ENCODE data around the gene SGCD.

The SGCD gene

DNA sequence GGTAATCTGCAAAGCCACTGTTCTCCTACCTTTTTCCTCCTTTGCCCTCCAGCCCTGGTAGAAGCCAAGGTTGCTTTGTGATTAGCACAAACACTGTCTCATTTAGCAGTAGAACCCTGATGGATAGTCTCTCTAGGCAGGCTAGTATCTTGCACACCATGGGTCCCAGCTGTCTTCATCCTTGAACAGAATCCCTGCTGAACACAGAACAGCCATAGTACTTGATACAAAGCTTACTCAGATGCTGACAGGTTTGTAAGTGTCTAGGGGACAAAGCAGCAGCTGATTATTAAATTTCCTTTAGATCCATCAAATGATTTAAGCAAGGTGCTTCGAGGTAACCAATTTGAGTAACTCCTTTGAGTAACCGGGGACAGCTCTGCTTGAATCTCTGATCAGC, 359.4 kb downstream of the SGCD start (continued):
- TF ChIP-seq, protein P1, sequence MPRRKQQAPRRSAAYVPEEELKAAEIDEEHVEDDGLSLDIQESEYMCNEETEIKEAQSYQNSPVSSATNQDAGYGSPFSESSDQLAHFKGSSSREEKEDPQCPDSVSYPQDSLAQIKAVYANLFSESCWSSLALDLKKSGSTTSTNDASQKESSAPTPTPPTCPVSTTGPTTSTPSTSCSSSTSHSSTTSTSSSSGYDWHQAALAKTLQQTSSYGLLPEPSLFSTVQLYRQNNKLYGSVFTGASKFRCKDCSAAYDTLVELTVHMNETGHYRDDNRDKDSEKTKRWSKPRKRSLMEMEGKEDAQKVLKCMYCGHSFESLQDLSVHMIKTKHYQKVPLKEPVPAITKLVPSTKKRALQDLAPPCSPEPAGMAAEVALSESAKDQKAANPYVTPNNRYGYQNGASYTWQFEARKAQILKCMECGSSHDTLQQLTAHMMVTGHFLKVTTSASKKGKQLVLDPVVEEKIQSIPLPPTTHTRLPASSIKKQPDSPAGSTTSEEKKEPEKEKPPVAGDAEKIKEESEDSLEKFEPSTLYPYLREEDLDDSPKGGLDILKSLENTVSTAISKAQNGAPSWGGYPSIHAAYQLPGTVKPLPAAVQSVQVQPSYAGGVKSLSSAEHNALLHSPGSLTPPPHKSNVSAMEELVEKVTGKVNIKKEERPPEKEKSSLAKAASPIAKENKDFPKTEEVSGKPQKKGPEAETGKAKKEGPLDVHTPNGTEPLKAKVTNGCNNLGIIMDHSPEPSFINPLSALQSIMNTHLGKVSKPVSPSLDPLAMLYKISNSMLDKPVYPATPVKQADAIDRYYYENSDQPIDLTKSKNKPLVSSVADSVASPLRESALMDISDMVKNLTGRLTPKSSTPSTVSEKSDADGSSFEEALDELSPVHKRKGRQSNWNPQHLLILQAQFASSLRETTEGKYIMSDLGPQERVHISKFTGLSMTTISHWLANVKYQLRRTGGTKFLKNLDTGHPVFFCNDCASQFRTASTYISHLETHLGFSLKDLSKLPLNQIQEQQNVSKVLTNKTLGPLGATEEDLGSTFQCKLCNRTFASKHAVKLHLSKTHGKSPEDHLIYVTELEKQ (tag by site-specific recombination; IDR thresholded peaks at IDR 0.05; ENCODE audit: borderline replicate concordance): no peak
- TF ChIP-seq, protein P2, sequence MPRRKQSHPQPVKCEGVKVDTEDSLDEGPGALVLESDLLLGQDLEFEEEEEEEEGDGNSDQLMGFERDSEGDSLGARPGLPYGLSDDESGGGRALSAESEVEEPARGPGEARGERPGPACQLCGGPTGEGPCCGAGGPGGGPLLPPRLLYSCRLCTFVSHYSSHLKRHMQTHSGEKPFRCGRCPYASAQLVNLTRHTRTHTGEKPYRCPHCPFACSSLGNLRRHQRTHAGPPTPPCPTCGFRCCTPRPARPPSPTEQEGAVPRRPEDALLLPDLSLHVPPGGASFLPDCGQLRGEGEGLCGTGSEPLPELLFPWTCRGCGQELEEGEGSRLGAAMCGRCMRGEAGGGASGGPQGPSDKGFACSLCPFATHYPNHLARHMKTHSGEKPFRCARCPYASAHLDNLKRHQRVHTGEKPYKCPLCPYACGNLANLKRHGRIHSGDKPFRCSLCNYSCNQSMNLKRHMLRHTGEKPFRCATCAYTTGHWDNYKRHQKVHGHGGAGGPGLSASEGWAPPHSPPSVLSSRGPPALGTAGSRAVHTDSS (tag by site-specific recombination; IDR thresholded peaks at IDR 0.05): no peak
- no peak for TF ChIP-seq ZBTB48 (tag by site-specific recombination; IDR thresholded peaks at IDR 0.05)

DNA sequence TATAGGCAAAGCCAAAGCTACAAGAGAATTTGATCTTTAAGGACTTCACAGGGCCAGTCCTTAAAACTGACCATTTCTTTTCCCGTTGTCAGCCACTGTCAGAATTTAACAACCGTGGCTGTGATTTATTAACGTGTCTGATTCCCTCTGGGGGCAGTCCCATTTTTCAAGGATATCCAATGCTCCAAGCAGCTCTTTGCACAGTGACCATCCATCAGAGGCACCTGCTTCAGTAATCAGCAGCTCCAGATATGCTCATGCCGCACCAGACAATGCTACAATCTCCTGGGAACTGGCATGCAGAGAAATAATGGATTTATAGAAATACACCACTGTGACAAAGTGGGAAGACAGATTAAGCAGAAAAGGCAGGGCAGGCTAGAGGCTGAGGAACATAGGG, 359.8 kb downstream of the SGCD start:
- Histone ChIP-seq H3K27ac (ENCODE audit: extremely low read depth, low read depth, low read length) (no peak overlapping the region), H3K36me3 (ENCODE audit: control insufficient read depth in 2 of 2, insufficient read depth in 1 of 2, low read length in 2 of 2) (no peaks in the 10 kb centered on the region), H3K9me3 (ENCODE audit: control insufficient read depth, insufficient read depth, low read depth, low read length) (no peaks in the 10 kb centered on the region), H3K4me1 (ENCODE audit: control insufficient read depth, insufficient read depth, low read length) (no peaks in the 10 kb centered on the region), H3K4me3 (ENCODE audit: low read depth, low read length) (no peak overlapping the region)
- ChIA-PET CTCF (no interaction called here), POLR2A (no interaction called here)
- TF ChIP-seq ZNF76 (tag by site-specific recombination; IDR thresholded peaks at IDR 0.05; ENCODE audit: borderline replicate concordance, low read depth) (no peak), ZNF624 (tag by site-specific recombination; IDR thresholded peaks at IDR 0.05) (no peak), ZNF140 (tag by site-specific recombination; IDR thresholded peaks at IDR 0.05) (no peak), HOXC10 (CRISPR knock-in tag; IDR thresholded peaks at IDR 0.05) (no peak), ZNF248 (tag by site-specific recombination; IDR thresholded peaks at IDR 0.05) (no peak), KLF9 (tag by site-specific recombination; IDR thresholded peaks at IDR 0.05; ENCODE audit: low read depth) (no peak), ZNF214 (tag by site-specific recombination; IDR thresholded peaks at IDR 0.05; ENCODE audit: borderline replicate concordance) (no peak), FEZF1 (tag by site-specific recombination; IDR thresholded peaks at IDR 0.05) (no peak), ZNF350 (tag by site-specific recombination; IDR thresholded peaks at IDR 0.05) (no peak)
- TF ChIP-seq, protein P3, sequence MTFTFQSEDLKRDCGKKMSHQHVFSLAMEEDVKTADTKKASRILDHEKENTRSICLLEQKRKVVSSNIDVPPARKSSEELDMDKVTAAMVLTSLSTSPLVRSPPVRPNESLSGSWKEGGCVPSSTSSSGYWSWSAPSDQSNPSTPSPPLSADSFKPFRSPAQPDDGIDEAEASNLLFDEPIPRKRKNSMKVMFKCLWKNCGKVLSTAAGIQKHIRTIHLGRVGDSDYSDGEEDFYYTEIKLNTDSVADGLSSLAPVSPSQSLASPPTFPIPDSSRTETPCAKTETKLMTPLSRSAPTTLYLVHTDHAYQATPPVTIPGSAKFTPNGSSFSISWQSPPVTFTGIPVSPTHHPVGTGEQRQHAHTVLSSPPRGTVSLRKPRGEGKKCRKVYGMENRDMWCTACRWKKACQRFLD (tag by site-specific recombination; IDR thresholded peaks at IDR 0.05): no peak
- TF ChIP-seq, protein P4, sequence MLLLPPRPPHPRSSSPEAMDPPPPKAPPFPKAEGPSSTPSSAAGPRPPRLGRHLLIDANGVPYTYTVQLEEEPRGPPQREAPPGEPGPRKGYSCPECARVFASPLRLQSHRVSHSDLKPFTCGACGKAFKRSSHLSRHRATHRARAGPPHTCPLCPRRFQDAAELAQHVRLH (tag by site-specific recombination; IDR thresholded peaks at IDR 0.05): no peak
- TF ChIP-seq, protein P5, sequence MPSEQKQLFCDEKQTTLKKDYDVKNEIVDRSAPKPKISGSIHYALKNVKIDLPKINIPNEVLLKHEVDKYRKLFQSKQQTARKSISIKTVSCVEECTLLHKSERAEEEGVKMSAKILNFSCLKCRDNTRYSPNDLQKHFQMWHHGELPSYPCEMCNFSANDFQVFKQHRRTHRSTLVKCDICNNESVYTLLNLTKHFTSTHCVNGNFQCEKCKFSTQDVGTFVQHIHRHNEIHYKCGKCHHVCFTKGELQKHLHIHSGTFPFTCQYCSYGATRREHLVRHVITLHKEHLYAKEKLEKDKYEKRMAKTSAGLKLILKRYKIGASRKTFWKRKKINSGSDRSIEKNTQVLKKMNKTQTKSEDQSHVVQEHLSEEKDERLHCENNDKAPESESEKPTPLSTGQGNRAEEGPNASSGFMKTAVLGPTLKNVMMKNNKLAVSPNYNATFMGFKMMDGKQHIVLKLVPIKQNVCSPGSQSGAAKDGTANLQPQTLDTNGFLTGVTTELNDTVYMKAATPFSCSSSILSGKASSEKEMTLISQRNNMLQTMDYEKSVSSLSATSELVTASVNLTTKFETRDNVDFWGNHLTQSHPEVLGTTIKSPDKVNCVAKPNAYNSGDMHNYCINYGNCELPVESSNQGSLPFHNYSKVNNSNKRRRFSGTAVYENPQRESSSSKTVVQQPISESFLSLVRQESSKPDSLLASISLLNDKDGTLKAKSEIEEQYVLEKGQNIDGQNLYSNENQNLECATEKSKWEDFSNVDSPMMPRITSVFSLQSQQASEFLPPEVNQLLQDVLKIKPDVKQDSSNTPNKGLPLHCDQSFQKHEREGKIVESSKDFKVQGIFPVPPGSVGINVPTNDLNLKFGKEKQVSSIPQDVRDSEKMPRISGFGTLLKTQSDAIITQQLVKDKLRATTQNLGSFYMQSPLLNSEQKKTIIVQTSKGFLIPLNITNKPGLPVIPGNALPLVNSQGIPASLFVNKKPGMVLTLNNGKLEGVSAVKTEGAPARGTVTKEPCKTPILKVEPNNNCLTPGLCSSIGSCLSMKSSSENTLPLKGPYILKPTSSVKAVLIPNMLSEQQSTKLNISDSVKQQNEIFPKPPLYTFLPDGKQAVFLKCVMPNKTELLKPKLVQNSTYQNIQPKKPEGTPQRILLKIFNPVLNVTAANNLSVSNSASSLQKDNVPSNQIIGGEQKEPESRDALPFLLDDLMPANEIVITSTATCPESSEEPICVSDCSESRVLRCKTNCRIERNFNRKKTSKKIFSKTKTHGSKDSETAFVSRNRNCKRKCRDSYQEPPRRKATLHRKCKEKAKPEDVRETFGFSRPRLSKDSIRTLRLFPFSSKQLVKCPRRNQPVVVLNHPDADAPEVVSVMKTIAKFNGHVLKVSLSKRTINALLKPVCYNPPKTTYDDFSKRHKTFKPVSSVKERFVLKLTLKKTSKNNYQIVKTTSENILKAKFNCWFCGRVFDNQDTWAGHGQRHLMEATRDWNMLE (tag by site-specific recombination; conservative IDR thresholded peaks at IDR 0.05; ENCODE audit: low read depth): no peak
- TF ChIP-seq, protein P6, sequence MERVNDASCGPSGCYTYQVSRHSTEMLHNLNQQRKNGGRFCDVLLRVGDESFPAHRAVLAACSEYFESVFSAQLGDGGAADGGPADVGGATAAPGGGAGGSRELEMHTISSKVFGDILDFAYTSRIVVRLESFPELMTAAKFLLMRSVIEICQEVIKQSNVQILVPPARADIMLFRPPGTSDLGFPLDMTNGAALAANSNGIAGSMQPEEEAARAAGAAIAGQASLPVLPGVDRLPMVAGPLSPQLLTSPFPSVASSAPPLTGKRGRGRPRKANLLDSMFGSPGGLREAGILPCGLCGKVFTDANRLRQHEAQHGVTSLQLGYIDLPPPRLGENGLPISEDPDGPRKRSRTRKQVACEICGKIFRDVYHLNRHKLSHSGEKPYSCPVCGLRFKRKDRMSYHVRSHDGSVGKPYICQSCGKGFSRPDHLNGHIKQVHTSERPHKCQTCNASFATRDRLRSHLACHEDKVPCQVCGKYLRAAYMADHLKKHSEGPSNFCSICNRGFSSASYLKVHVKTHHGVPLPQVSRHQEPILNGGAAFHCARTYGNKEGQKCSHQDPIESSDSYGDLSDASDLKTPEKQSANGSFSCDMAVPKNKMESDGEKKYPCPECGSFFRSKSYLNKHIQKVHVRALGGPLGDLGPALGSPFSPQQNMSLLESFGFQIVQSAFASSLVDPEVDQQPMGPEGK (tag by site-specific recombination; IDR thresholded peaks at IDR 0.05): no peak
- TF ChIP-seq, protein P7, sequence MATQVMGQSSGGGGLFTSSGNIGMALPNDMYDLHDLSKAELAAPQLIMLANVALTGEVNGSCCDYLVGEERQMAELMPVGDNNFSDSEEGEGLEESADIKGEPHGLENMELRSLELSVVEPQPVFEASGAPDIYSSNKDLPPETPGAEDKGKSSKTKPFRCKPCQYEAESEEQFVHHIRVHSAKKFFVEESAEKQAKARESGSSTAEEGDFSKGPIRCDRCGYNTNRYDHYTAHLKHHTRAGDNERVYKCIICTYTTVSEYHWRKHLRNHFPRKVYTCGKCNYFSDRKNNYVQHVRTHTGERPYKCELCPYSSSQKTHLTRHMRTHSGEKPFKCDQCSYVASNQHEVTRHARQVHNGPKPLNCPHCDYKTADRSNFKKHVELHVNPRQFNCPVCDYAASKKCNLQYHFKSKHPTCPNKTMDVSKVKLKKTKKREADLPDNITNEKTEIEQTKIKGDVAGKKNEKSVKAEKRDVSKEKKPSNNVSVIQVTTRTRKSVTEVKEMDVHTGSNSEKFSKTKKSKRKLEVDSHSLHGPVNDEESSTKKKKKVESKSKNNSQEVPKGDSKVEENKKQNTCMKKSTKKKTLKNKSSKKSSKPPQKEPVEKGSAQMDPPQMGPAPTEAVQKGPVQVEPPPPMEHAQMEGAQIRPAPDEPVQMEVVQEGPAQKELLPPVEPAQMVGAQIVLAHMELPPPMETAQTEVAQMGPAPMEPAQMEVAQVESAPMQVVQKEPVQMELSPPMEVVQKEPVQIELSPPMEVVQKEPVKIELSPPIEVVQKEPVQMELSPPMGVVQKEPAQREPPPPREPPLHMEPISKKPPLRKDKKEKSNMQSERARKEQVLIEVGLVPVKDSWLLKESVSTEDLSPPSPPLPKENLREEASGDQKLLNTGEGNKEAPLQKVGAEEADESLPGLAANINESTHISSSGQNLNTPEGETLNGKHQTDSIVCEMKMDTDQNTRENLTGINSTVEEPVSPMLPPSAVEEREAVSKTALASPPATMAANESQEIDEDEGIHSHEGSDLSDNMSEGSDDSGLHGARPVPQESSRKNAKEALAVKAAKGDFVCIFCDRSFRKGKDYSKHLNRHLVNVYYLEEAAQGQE (tag by site-specific recombination; IDR thresholded peaks at IDR 0.05): no peak

Measured in HEK293 (cell line).